T-helper 9 cell (primary cell): ENCODE measurements around the gene ABCF2.

Experiments used
- DNase-seq: peaks from one replicate; pipeline ENCODE4 v3.0.0-alpha.2; 2020
- total RNA-seq, 2 donors: gene quantifications; one replicate each; lab custom pipeline; 2026; lab: John Stamatoyannopoulos, UW

ABCF2 gene
- 14.7 to 22.5 reads per million in 2 donors for total RNA-seq

GRCh38 chr7:151226875-151227782 is at the start of gene ABCF2:
Gene ABCF2 (minus strand): TSS chr7:151227205. CDS start chr7:151226458, 747 bp downstream.
- peak; percentile 98 for DNase-seq

- DNase-seq = no peak
Observed at GRCh38 chr7:151275813-151276577, 49.0 kb upstream of the ABCF2 start.

- DNase-seq = no peak
Observed at GRCh38 chr7:151274936-151275812, 48.2 kb upstream of the ABCF2 start.

GRCh38 chr7:151274396-151274795 is 47.4 kb upstream of the ABCF2 start:
- DNase-seq = no peak

GRCh38 chr7:151273651-151274390 is 46.8 kb upstream of the ABCF2 start:
- DNase-seq = no peak

- DNase-seq = no peak
Observed at GRCh38 chr7:151272877-151273276, 45.9 kb upstream of the ABCF2 start.

GRCh38 chr7:151272405-151272804 is 45.4 kb upstream of the ABCF2 start:
- no peak for DNase-seq

- DNase-seq = no peak
Observed at GRCh38 chr7:151271699-151272355, 44.8 kb upstream of the ABCF2 start.

GRCh38 chr7:151269511-151269910 is 42.5 kb upstream of the ABCF2 start:
- DNase-seq = no peak

- DNase-seq = no peak
Observed at GRCh38 chr7:151265351-151265931, 38.4 kb upstream of the ABCF2 start.

- DNase-seq = no peak
Observed at GRCh38 chr7:151264615-151265014, 37.6 kb upstream of the ABCF2 start.

- no peak for DNase-seq
Observed at GRCh38 chr7:151261529-151261928, 34.5 kb upstream of the ABCF2 start.

GRCh38 chr7:151260883-151261282 is 33.9 kb upstream of the ABCF2 start:
- DNase-seq = no peak

GRCh38 chr7:151260471-151260870 is 33.5 kb upstream of the ABCF2 start:
- DNase-seq = no peak

GRCh38 chr7:151257990-151258389 is 31.0 kb upstream of the ABCF2 start:
- no peak for DNase-seq

- DNase-seq = no peak
Observed at GRCh38 chr7:151256410-151257045, 29.5 kb upstream of the ABCF2 start.

- DNase-seq = no peak
Observed at GRCh38 chr7:151255390-151255789, 28.4 kb upstream of the ABCF2 start.

- DNase-seq = no peak
Observed at GRCh38 chr7:151254851-151255250, 27.8 kb upstream of the ABCF2 start.

- no peak for DNase-seq
Observed at GRCh38 chr7:151254316-151254715, 27.3 kb upstream of the ABCF2 start.

- no peak for DNase-seq
Observed at GRCh38 chr7:151252961-151253711, 26.1 kb upstream of the ABCF2 start.
